ENCODE data around the gene ZNF777.

The ZNF777 gene

GRCh38 chr7:149455175-149455950, 5.5 kb downstream of the ZNF777 start:
- Histone ChIP-seq H4K20me1 (ENCODE audit: insufficient read depth, low read length) (no peaks in the 10 kb centered on the region; the same call in 1 of the 2 replicates), H3K36me3 (replicated peaks; ENCODE audit: low read depth, low read length) (peaks cover 27% of the 10 kb centered on the region)

DNA sequence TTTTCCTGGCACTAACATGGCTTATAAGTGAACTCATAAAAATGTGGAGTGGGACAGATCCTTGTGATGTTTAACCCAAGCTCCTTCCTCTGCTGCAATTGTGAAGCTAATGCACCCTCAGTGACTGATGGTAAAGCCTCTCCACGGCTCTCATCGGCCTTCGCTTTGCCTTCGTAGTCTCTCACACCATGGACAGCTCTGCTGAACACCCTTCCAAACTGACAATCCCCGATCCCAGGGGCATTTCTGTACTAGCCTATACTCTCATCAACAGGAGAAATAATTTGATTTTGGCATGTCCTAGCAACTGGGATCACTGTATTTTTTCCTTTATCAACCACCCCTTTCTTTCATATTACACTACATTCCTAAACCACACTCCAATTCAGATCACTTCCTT, 6.1 kb downstream of the ZNF777 start:
- no peak overlapping the region for H3K4me3 ChIP-seq (ENCODE audit: low read length)
- no peaks in the 10 kb centered on the region for H3K27me3 ChIP-seq (ENCODE audit: low read depth, low read length)
- H2AFZ ChIP-seq (ENCODE audit: low read depth, low read length) = no peak overlapping the region
- TF ChIP-seq, protein P1, sequence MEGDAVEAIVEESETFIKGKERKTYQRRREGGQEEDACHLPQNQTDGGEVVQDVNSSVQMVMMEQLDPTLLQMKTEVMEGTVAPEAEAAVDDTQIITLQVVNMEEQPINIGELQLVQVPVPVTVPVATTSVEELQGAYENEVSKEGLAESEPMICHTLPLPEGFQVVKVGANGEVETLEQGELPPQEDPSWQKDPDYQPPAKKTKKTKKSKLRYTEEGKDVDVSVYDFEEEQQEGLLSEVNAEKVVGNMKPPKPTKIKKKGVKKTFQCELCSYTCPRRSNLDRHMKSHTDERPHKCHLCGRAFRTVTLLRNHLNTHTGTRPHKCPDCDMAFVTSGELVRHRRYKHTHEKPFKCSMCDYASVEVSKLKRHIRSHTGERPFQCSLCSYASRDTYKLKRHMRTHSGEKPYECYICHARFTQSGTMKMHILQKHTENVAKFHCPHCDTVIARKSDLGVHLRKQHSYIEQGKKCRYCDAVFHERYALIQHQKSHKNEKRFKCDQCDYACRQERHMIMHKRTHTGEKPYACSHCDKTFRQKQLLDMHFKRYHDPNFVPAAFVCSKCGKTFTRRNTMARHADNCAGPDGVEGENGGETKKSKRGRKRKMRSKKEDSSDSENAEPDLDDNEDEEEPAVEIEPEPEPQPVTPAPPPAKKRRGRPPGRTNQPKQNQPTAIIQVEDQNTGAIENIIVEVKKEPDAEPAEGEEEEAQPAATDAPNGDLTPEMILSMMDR (IDR thresholded peaks at IDR 0.05; ENCODE audit: low read depth, low read length) = no peak
- no peak for TF ChIP-seq EZH2phosphoT487 (IDR thresholded peaks at IDR 0.05; ENCODE audit: low read depth)
- H4K20me1 ChIP-seq (ENCODE audit: insufficient read depth, low read length) = no peaks in the 10 kb centered on the region; the same call in 1 of the 2 replicates
- H3K4me2 ChIP-seq (ENCODE audit: low read length) = no peak overlapping the region
- H3K9me3 ChIP-seq (ENCODE audit: insufficient read depth, low read length) = no peaks in the 10 kb centered on the region
- peaks cover 18% of the 10 kb centered on the region for H3K4me1 ChIP-seq (ENCODE audit: low read length)
- H3K27ac ChIP-seq (ENCODE audit: low read length) = no peak overlapping the region
- no peak overlapping the region for H3K9ac ChIP-seq (ENCODE audit: low read length)
- H3K79me2 ChIP-seq (ENCODE audit: low read length) = peaks cover 31% of the 10 kb centered on the region
- peaks cover 33% of the 10 kb centered on the region for H3K36me3 ChIP-seq (replicated peaks; ENCODE audit: low read depth, low read length)

More at GRCh38 chr7:149455175-149455950, 5.5 kb downstream of the ZNF777 start:
- Histone ChIP-seq H3K4me1 (ENCODE audit: low read length) (peaks cover 18% of the 10 kb centered on the region), H2AFZ (ENCODE audit: low read depth, low read length) (no peak overlapping the region), H3K4me3 (ENCODE audit: low read length) (no peak overlapping the region), H3K9me3 (ENCODE audit: insufficient read depth, low read length) (no peaks in the 10 kb centered on the region), H3K79me2 (ENCODE audit: low read length) (peaks cover 37% of the 10 kb centered on the region), H3K27me3 (ENCODE audit: low read depth, low read length) (no peaks in the 10 kb centered on the region), H3K9ac (ENCODE audit: low read length) (no peak overlapping the region), H3K27ac (ENCODE audit: low read length) (no peak overlapping the region), H3K4me2 (ENCODE audit: low read length) (no peak overlapping the region)
- TF ChIP-seq EZH2phosphoT487 (IDR thresholded peaks at IDR 0.05; ENCODE audit: low read depth) = no peak
- TF ChIP-seq, protein P1 (IDR thresholded peaks at IDR 0.05; ENCODE audit: low read depth, low read length) = no peak

DNA sequence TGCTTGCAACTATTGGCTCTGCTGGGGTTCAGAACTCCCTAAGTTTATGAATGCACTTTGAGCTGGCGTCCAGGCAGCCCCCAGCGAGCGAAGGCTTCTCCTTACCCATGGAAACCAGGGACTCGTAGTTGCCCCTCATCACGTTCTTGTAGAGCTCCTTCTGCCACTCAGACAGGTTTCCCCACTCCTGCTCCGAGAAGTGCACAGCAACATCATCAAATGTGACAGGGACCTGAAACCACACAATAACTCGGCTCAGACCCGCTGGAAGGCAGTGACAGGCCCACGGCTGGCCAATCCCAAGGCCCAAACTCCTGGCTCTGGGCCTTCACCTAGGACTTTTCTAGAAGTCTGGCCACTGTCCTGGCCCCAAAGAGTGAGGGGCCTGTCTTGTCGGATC, 6.9 kb downstream of the ZNF777 start:
- Histone ChIP-seq H3K27ac (ENCODE audit: low read length) (no peak overlapping the region), H3K36me3 (replicated peaks; ENCODE audit: low read depth, low read length) (peaks cover 37% of the 10 kb centered on the region)

DNA sequence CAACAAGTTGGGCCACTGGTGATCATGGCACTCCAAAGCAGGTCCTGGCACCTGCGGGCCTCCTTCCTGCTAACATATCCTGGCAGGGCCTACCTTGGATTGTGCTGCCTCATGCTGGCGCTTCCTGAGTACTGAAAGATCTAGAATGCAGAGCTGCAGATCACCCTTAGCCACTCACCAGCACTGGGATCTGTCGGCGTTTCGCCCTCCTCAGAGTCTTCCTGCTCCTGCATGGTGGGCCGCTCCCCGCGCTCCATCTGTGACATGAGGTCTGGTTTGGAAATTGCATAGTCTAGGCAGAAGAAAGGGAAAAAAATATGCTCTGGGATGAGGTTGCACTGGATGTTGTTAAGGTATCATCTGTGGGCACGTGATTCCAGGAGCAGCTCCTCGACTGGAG, 10.0 kb downstream of the ZNF777 start:
- Histone ChIP-seq H3K4me1 (ENCODE audit: low read length) (peaks cover 10% of the 10 kb centered on the region), H3K4me3 (ENCODE audit: low read length) (no peak overlapping the region), H3K9me3 (ENCODE audit: insufficient read depth, low read length) (no peaks in the 10 kb centered on the region), H3K79me2 (ENCODE audit: low read length) (no peaks in the 10 kb centered on the region), H3K4me2 (ENCODE audit: low read length) (no peak overlapping the region), H3K27me3 (ENCODE audit: low read depth, low read length) (no peaks in the 10 kb centered on the region), H3K27ac (ENCODE audit: low read length) (no peak overlapping the region), H3K36me3 (replicated peaks; ENCODE audit: low read depth, low read length) (peaks cover 48% of the 10 kb centered on the region), H4K20me1 (ENCODE audit: insufficient read depth, low read length) (no peaks in the 10 kb centered on the region), H2AFZ (ENCODE audit: low read depth, low read length) (no peak overlapping the region), H3K9ac (ENCODE audit: low read length) (no peak overlapping the region)
- no peak for TF ChIP-seq EZH2phosphoT487 (IDR thresholded peaks at IDR 0.05; ENCODE audit: low read depth)
- TF ChIP-seq, protein P1 (IDR thresholded peaks at IDR 0.05; ENCODE audit: low read depth, low read length) = no peak

More for the DNA sequence above, 6.9 kb downstream of the ZNF777 start:
- H3K4me3 ChIP-seq (ENCODE audit: low read length) = no peak overlapping the region
- H4K20me1 ChIP-seq (ENCODE audit: insufficient read depth, low read length) = no peaks in the 10 kb centered on the region; the same call in 1 of the 2 replicates
- TF ChIP-seq EZH2phosphoT487 (IDR thresholded peaks at IDR 0.05; ENCODE audit: low read depth) = no peak
- TF ChIP-seq, protein P1 (IDR thresholded peaks at IDR 0.05; ENCODE audit: low read depth, low read length) = no peak
- H2AFZ ChIP-seq (ENCODE audit: low read depth, low read length) = no peak overlapping the region
- H3K4me1 ChIP-seq (ENCODE audit: low read length) = peaks cover 15% of the 10 kb centered on the region
- H3K9me3 ChIP-seq (ENCODE audit: insufficient read depth, low read length) = no peaks in the 10 kb centered on the region
- H3K27me3 ChIP-seq (ENCODE audit: low read depth, low read length) = no peaks in the 10 kb centered on the region
- no peak overlapping the region for H3K9ac ChIP-seq (ENCODE audit: low read length)
- no peak overlapping the region for H3K4me2 ChIP-seq (ENCODE audit: low read length)
- H3K79me2 ChIP-seq (ENCODE audit: low read length) = peaks cover 24% of the 10 kb centered on the region

Measured in OCI-LY3 (cell line).